Astrocyte (in vitro differentiated cells and primary cell): ENCODE data around the gene TULP3. TPM values are rescaled to one million over a fixed set of nuclear protein-coding genes. Genes with fewer than 3 reads are reported as not detected.

Source experiments
- DNase-seq: peaks from one replicate; pipeline ENCODE4 v3.0.0-alpha.2; 2010; ENCODE audit warnings: low read depth
- FAIRE-seq: peaks from 2 replicates; lab custom pipeline; 2011; peaks lifted over from hg19 to GRCh38; lab: Jason Lieb, UNC
- H2AFZ ChIP-seq: 2 replicates; pipeline ENCODE4 v1.6.0; 2012; ENCODE audit warnings: low read depth, low read length, inconsistent platforms
- H3K27ac ChIP-seq: 2 replicates; pipeline ENCODE4 v1.5.1; 2011; ENCODE audit warnings: low read depth, low read length, inconsistent platforms
- H3K27me3 ChIP-seq: 2 replicates; pipeline ENCODE4 v1.6.0; 2011; ENCODE audit warnings: low read length, inconsistent platforms; ENCODE audit not compliant: insufficient read depth
- H3K36me3 ChIP-seq: 2 replicates; pipeline ENCODE4 v1.5.1; 2011; ENCODE audit warnings: low read length, inconsistent platforms; ENCODE audit not compliant: insufficient read depth
- H3K4me1 ChIP-seq: 2 replicates; pipeline ENCODE4 v1.5.1; 2011; ENCODE audit warnings: low read length, inconsistent platforms; ENCODE audit not compliant: insufficient read depth
- H3K4me2 ChIP-seq: 2 replicates; pipeline ENCODE4 v1.6.0; 2012; ENCODE audit warnings: low read length, inconsistent platforms
- H3K4me3 ChIP-seq: 2 replicates; pipeline ENCODE4 v1.5.1; 2011; ENCODE audit warnings: low read depth, mild to moderate bottlenecking, low read length, inconsistent platforms; ENCODE audit not compliant: insufficient read depth
- H3K79me2 ChIP-seq: 2 replicates; pipeline ENCODE4 v1.6.0; 2012; ENCODE audit warnings: mild to moderate bottlenecking, low read length, inconsistent platforms; ENCODE audit not compliant: insufficient read depth
- H3K9ac ChIP-seq: 2 replicates; pipeline ENCODE4 v1.6.0; 2012; ENCODE audit warnings: mild to moderate bottlenecking, low read length, inconsistent platforms
- H3K9me3 ChIP-seq: 2 replicates; pipeline ENCODE4 v1.5.1; 2012; ENCODE audit warnings: low read depth, mild to moderate bottlenecking, low read length, inconsistent platforms; ENCODE audit not compliant: insufficient read depth
- H4K20me1 ChIP-seq: 2 replicates; pipeline ENCODE4 v1.6.0; 2012; ENCODE audit warnings: low read length, inconsistent platforms; ENCODE audit not compliant: insufficient read depth
- H3K27ac Mint-ChIP-seq: one replicate; pipeline ENCODE4 v1.8.0; 2021; ENCODE audit warnings: mild to moderate bottlenecking, mixed read lengths; ENCODE audit not compliant: unreplicated experiment
- H3K27me3 Mint-ChIP-seq: one replicate; pipeline ENCODE4 v1.8.0; 2021; ENCODE audit warnings: low read depth, mixed read lengths; ENCODE audit not compliant: unreplicated experiment
- H3K36me3 Mint-ChIP-seq: one replicate; pipeline ENCODE4 v1.8.0; 2021; ENCODE audit warnings: low read depth, mixed read lengths; ENCODE audit not compliant: unreplicated experiment
- H3K4me1 Mint-ChIP-seq: one replicate; pipeline ENCODE4 v1.8.0; 2021; ENCODE audit warnings: low read depth, mixed read lengths; ENCODE audit not compliant: unreplicated experiment
- H3K4me3 Mint-ChIP-seq: one replicate; pipeline ENCODE4 v1.8.0; 2021; ENCODE audit warnings: mild to moderate bottlenecking, moderate library complexity, mixed read lengths; ENCODE audit not compliant: unreplicated experiment
- H3K9me3 Mint-ChIP-seq: one replicate; pipeline ENCODE4 v1.8.0; 2021; ENCODE audit warnings: mild to moderate bottlenecking, mixed read lengths; ENCODE audit not compliant: unreplicated experiment
- CTCF ChIP-seq: IDR thresholded peaks from 2 replicates; pipeline ENCODE4 v1.5.1; 2011; ENCODE audit warnings: low read depth, mild to moderate bottlenecking, inconsistent platforms, low read length, moderate library complexity; ENCODE audit not compliant: insufficient read depth
- EZH2 ChIP-seq: IDR thresholded peaks from 2 replicates; pipeline ENCODE4 v1.6.1; 2012; ENCODE audit warnings: mild to moderate bottlenecking, low read length, inconsistent platforms; ENCODE audit not compliant: insufficient read depth
- total RNA-seq: library from RNA; stranded (reverse); gene quantifications from 2 replicates; pipeline ENCODE4 v1.2.1, GENCODE V29; 2021

TULP3 gene
- total RNA-seq, 1 donor from 2014 or later, result 23.6 TPM

GRCh38 chr12:2936301-2936700, 45.6 kb downstream of the TULP3 start:
- no peaks in the 10 kb centered on the region for H3K79me2 ChIP-seq
- no peaks in the 10 kb centered on the region for H4K20me1 ChIP-seq
- peaks cover 44% of the 10 kb centered on the region for H3K36me3 ChIP-seq

DNA sequence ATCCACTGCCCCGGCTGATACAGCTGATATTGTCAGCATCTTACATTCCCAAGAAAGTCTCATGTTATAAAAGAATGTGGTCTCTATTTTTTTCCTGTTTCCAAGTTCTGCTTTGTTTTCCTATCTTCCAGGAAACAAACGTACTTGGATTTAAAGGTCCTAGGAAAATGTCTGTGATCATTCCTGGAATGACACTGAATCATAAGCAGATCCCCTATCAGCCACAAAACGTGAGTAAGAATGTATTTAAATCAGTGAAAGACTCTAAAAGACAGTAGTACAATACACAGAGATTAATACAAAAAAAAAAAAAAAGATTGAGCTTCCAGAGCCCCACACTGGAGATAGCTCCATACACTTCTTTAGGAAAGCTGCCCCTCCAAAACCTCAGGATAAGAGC, 46.8 kb downstream of the TULP3 start:
- Mint-ChIP-seq H3K4me1 (no peaks in the 10 kb centered on the region), H3K27ac (no peak overlapping the region)
- H3K4me1 ChIP-seq, result no peaks in the 10 kb centered on the region

More at GRCh38 chr12:2936301-2936700, 45.6 kb downstream of the TULP3 start:
- Histone ChIP-seq H3K4me1 (no peaks in the 10 kb centered on the region), H3K9ac (no peak overlapping the region), H2AFZ (no peak overlapping the region), H3K4me3 (no peak overlapping the region), H3K9me3 (no peaks in the 10 kb centered on the region), H3K4me2 (no peak overlapping the region), H3K27ac (no peak overlapping the region), H3K27me3 (no peaks in the 10 kb centered on the region)
- FAIRE-seq (no peak), DNase-seq (no peak)
- Mint-ChIP-seq H3K27ac (no peak overlapping the region), H3K9me3 (no peaks in the 10 kb centered on the region), H3K4me3 (no peak overlapping the region), H3K27me3 (no peaks in the 10 kb centered on the region), H3K36me3 (peaks cover 28% of the 10 kb centered on the region), H3K4me1 (no peaks in the 10 kb centered on the region)
- TF ChIP-seq EZH2, result no peak
- TF ChIP-seq CTCF, result no peak

More for the DNA sequence above, 46.8 kb downstream of the TULP3 start:
- H2AFZ ChIP-seq, result no peak overlapping the region
- DNase-seq, result no peak
- H3K27me3 Mint-ChIP-seq, result no peaks in the 10 kb centered on the region
- no peak overlapping the region for H3K4me2 ChIP-seq
- H3K9ac ChIP-seq, result no peak overlapping the region
- H3K79me2 ChIP-seq, result no peaks in the 10 kb centered on the region
- H3K4me3 ChIP-seq, result no peak overlapping the region
- H3K27ac ChIP-seq, result no peak overlapping the region
- H3K36me3 ChIP-seq, result peaks cover 37% of the 10 kb centered on the region
- no peaks in the 10 kb centered on the region for H3K27me3 ChIP-seq
- H4K20me1 ChIP-seq, result no peaks in the 10 kb centered on the region
- H3K4me3 Mint-ChIP-seq, result no peak overlapping the region
- peaks cover 26% of the 10 kb centered on the region for H3K36me3 Mint-ChIP-seq
- no peaks in the 10 kb centered on the region for H3K9me3 Mint-ChIP-seq
- FAIRE-seq, result no peak
- TF ChIP-seq EZH2 (no peak), CTCF (no peak)
- no peaks in the 10 kb centered on the region for H3K9me3 ChIP-seq
